Activated CD8-positive, alpha-beta T cell treated with anti-CD3 and anti-CD28 coated beads, Interleukin-2, amount 10 ng/mL, durations not matched to agents 7 days and 5 days (primary cell): ENCODE results near the gene TSPAN9. TPM values are rescaled to one million over a fixed set of nuclear protein-coding genes. Genes with fewer than 3 reads are reported as not detected.

ENCODE experiments used
- ATAC-seq: fragments of 150-1000 bp; cut with Tn5 transposase; one replicate; pipeline ENCODE4 v1.10.0; 2021; ENCODE audit warnings: moderate library complexity
- CTCF ChIA-PET: fragments of 350-600 bp; sonication (Branson Sonifier 250); formaldehyde crosslinking; loops from one replicate; lab custom pipeline; 2021; ENCODE audit warnings: antibody characterized with exemption; lab: Charles Lee
- POLR2A ChIA-PET: fragments of 350-600 bp; sonication (Branson Sonifier 250); formaldehyde crosslinking; loops from one replicate; lab custom pipeline; 2021; ENCODE audit warnings: antibody characterized with exemption; lab: Charles Lee
- DNase-seq: peaks from one replicate; pipeline ENCODE4 v3.0.0-alpha.2; 2020
- H3K27ac Mint-ChIP-seq: one replicate; pipeline ENCODE4 v1.8.0; 2021; ENCODE audit warnings: mild to moderate bottlenecking, mixed read lengths
- H3K27me3 Mint-ChIP-seq: one replicate; pipeline ENCODE4 v1.8.0; 2021; ENCODE audit warnings: low read depth, mixed read lengths
- H3K36me3 Mint-ChIP-seq: one replicate; pipeline ENCODE4 v1.8.0; 2021; ENCODE audit warnings: low read depth, mixed read lengths
- H3K4me1 Mint-ChIP-seq: one replicate; pipeline ENCODE4 v1.8.0; 2021; ENCODE audit warnings: low read depth, mixed read lengths
- H3K4me3 Mint-ChIP-seq: one replicate; pipeline ENCODE4 v1.8.0; 2021; ENCODE audit warnings: mild to moderate bottlenecking, mixed read lengths
- H3K9me3 Mint-ChIP-seq: one replicate; pipeline ENCODE4 v1.8.0; 2022; ENCODE audit warnings: mixed read lengths; ENCODE audit not compliant: insufficient read depth
- total RNA-seq, 2 experiments: library from RNA; stranded (reverse); gene quantifications; one replicate each; pipeline ENCODE4 v1.2.3, GENCODE V29; 2021

TSPAN9 gene
- total RNA-seq, 2 experiments from 2014 or later, result not detected

DNA sequence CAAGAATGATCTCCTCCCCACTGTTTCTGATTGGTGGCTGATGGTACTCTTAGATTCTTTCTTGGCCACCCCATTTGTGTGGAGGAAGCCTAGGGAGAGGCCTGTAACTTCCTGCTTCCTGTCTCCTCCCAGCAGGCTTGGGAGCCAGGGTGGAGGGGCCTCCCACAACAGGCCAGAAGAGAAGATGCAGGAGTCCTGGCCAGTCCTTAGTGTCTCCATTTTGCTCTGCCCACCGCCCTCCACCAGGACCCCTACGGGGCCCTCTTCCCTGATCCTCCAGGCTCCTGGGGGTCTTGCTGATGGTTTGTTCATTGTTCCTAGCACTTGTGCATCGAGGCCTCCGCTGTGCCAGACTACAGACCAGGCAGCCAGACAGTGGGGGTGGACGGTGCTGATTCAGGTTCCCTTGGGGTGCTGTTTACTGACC is 6.8 kb downstream of the TSPAN9 start:
- DNase-seq (no peak), ATAC-seq (no peak)
- Mint-ChIP-seq H3K36me3 (no peaks in the 10 kb centered on the region), H3K9me3 (no peaks in the 10 kb centered on the region), H3K27me3 (peaks cover 3% of the 10 kb centered on the region), H3K4me3 (no peak overlapping the region), H3K4me1 (peaks cover 4% of the 10 kb centered on the region), H3K27ac (no peak overlapping the region)
- POLR2A ChIA-PET, result no interaction called here
- CTCF ChIA-PET, result interaction anchor here (2.9 kb wide), 1 partner anchor 11 kb away, joined by 9 read pairs; no protein-coding TSS in a partner anchor

DNA sequence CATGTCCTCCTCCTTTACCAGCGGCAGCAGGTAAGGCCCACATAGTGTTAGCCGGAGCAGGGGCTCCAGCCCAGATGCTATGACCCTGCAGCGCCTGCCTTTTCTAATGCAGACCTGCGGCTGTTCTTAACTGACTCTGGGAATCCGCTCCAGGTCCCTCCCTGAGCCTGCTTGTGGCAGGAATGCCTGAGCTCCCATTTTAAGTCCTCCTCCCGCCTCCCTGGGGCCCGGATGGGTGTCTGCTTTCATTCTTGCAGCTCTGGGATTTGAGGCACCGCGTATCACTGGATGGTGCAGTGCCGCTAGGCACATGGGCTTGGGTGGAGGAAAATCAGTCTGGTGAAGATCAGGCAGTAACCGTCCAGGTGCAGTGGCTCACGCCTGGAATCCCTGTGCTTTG is 7.6 kb downstream of the TSPAN9 start:
- no peak for ATAC-seq
- Mint-ChIP-seq H3K9me3 (no peaks in the 10 kb centered on the region), H3K4me3 (no peak overlapping the region), H3K27me3 (peaks cover 3% of the 10 kb centered on the region), H3K27ac (no peak overlapping the region), H3K36me3 (no peaks in the 10 kb centered on the region), H3K4me1 (peaks cover 4% of the 10 kb centered on the region)
- CTCF ChIA-PET, result no interaction called here
- no peak for DNase-seq
- POLR2A ChIA-PET, result no interaction called here

DNA sequence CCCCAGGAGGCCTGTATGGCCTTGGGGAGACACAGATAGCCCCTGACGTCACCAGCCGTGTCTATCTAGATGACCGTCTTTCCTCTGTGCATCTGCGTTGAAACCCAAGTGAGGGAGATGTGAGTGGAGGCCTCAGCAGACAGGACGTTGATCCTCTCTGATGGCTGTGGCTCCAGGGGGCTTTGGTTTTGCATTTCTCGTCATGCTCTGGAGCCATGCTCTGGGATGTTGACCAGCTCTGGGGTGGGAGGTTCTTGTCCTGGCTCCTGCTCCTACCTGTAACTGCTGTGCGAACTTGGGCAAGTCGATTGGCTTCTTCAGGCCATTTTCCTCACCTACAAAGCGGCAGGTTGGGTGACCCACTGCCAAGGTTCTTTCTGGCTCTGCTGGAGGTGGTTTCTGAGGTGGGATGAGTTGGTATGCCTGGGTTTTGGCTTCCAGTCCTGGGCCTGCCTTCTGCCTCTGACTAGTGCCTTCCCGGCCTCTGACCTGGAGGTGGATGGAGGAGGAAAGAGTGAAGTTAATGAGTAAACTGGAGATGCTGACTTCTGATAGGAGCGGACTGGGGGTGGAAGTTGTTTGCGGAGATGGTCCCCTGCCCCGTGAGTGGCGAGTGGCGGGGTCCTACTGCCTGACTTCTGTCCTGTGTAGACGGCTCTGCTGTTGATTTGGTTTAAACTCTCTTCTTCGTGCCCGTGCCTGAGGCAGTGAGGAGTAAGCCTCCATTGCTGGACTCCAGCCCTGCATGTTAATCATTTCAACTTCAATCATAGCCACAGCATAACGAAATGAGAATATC is 8.4 kb downstream of the TSPAN9 start:
- peaks cover 4% of the 10 kb centered on the region for H3K4me1 Mint-ChIP-seq
- no peak overlapping the region for H3K4me3 Mint-ChIP-seq
- POLR2A ChIA-PET, result no interaction called here
- no peak overlapping the region for H3K27ac Mint-ChIP-seq
- H3K27me3 Mint-ChIP-seq, result peaks cover 3% of the 10 kb centered on the region
- ATAC-seq (no peak), DNase-seq (no peak)
- H3K36me3 Mint-ChIP-seq, result no peaks in the 10 kb centered on the region
- CTCF ChIA-PET, result interaction anchor here (1.2 kb wide), 1 partner anchor 12 kb away, joined by 4 read pairs; no protein-coding TSS in a partner anchor
- no peaks in the 10 kb centered on the region for H3K9me3 Mint-ChIP-seq

DNA sequence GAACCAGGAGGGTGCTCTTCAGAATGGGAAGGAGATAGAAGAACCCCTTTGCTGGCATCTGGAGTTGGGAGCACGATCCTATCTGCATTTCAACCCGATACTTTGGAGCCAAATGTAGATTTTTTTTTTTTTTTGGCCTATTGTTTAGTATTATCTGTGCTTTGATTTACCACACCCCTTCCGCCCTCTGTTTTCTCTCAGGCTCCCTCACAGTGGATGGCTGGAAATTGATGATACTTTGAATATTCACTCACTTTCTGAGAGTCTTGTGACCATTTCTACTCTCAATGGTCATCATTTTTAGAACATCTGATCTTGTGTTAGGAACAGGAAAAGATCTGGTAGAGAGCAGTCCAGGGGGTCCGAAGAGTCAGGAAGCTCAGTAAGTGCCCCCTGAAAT is 9.0 kb downstream of the TSPAN9 start:
- no peaks in the 10 kb centered on the region for H3K36me3 Mint-ChIP-seq
- peaks cover 3% of the 10 kb centered on the region for H3K27me3 Mint-ChIP-seq
- DNase-seq (no peak), ATAC-seq (no peak)
- H3K4me1 Mint-ChIP-seq, result peaks cover 4% of the 10 kb centered on the region
- no peaks in the 10 kb centered on the region for H3K9me3 Mint-ChIP-seq
- H3K27ac Mint-ChIP-seq, result no peak overlapping the region
- H3K4me3 Mint-ChIP-seq, result no peak overlapping the region
- CTCF ChIA-PET, result interaction anchor here (1.2 kb wide), 1 partner anchor 13 kb away, joined by 4 read pairs; no protein-coding TSS in a partner anchor
- POLR2A ChIA-PET, result no interaction called here

DNA sequence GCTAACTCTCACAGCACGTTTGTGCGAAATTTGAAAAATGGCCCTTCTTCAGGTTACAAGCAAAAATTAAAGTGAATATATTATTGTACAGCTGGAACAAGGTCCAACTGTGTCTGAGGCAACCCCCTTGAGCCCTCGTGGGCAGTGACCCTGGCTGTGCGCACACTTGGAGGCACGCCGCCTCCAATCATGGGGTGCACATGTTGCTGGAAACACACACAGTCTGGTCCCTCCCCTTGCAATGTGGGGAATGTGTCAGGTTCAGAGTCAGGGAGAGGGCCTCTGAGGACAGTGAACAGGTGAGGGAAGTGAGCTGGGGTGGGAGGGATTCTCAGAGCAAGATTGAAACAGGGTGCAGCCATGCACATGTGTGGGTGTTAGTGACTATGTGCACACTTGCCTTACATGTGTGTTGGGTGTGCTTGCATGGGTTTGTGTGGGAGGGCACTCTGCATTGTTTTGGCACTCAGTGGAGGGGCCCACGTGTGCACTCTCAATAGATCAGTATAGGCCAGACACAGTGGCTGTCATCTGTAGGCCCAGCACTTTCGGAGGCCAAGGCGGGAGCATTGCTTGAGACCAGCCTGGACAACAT is 9.6 kb downstream of the TSPAN9 start:
- ChIA-PET POLR2A (no interaction called here), CTCF (interaction anchor here (1.2 kb wide), 1 partner anchor 13 kb away, joined by 4 read pairs; no protein-coding TSS in a partner anchor)
- DNase-seq (no peak), ATAC-seq (no peak)
- Mint-ChIP-seq H3K4me3 (no peak overlapping the region), H3K27me3 (peaks cover 3% of the 10 kb centered on the region), H3K36me3 (no peaks in the 10 kb centered on the region), H3K27ac (no peak overlapping the region), H3K9me3 (no peaks in the 10 kb centered on the region), H3K4me1 (peaks cover 4% of the 10 kb centered on the region)

DNA sequence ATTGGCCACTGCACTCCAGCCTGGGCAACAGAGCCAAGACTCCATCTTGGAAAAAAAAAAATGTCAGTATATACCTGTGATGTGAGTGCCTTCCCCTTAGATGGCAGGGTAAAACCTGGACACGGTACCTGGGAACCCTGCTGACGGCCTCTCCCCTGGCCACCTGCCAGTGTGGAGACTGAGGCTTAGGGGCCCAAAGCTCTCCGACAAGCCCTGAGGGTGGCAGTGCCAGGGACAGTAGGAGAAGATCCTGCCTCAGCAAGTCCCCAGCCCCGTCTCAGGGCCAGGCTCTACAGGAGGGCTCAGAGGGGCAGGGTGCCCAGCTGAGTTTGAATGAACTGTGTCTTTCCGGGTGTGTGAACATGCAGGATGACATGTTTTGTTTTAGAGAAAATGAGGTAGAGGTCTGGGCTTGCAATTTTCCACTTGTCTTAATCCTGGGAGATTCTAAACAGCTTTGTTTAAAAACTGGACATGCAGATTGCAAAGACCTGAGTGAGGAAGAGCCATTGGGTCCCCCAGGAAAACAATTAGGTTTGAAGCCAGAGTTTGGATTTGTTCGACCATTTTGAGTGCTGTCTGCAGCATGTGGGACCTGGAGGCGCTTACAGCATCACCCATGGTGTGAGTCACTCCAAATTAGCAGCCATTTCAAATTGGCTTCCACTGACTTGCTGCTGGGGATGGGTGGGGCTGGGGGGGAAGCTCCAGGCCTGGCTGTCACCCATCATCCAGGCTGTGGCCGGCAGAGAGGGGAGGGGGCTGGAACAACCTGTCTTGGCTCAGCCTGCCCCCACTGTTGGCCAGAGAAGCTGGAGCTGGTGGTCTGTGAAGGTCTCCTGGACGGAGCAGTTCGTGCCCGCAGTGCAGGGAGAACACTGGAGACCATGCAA is 10.8 kb downstream of the TSPAN9 start:
- ChIA-PET CTCF (no interaction called here), POLR2A (no interaction called here)
- Mint-ChIP-seq H3K36me3 (no peaks in the 10 kb centered on the region), H3K27me3 (no peaks in the 10 kb centered on the region), H3K9me3 (no peaks in the 10 kb centered on the region), H3K27ac (no peak overlapping the region), H3K4me3 (no peak overlapping the region), H3K4me1 (peaks cover 4% of the 10 kb centered on the region)
- ATAC-seq (no peak), DNase-seq (no peak)

DNA sequence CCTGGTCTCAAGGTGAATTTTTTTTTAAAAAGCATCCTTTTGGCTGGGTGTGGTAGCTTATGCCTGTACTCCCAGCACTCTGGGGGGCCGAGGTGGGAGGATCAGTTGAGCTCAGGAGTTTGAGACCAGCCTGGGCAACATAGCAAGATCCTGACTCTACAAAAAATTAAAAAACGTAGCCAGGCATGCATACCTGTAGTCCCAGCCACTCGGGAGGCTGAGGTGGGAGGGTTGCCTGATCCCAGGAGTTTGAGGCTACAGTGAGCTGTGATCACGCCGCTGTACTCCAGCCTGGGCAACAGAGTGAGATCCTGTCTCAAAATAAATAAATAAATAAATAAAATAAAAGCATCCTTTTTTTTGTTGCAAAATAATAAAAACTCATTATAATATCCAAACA is 12.4 kb downstream of the TSPAN9 start:
- Mint-ChIP-seq H3K27me3 (no peaks in the 10 kb centered on the region), H3K27ac (no peak overlapping the region), H3K4me3 (no peak overlapping the region), H3K36me3 (no peaks in the 10 kb centered on the region), H3K4me1 (no peaks in the 10 kb centered on the region), H3K9me3 (no peaks in the 10 kb centered on the region)
- ATAC-seq (no peak), DNase-seq (no peak)
- ChIA-PET CTCF (no interaction called here), POLR2A (no interaction called here)

DNA sequence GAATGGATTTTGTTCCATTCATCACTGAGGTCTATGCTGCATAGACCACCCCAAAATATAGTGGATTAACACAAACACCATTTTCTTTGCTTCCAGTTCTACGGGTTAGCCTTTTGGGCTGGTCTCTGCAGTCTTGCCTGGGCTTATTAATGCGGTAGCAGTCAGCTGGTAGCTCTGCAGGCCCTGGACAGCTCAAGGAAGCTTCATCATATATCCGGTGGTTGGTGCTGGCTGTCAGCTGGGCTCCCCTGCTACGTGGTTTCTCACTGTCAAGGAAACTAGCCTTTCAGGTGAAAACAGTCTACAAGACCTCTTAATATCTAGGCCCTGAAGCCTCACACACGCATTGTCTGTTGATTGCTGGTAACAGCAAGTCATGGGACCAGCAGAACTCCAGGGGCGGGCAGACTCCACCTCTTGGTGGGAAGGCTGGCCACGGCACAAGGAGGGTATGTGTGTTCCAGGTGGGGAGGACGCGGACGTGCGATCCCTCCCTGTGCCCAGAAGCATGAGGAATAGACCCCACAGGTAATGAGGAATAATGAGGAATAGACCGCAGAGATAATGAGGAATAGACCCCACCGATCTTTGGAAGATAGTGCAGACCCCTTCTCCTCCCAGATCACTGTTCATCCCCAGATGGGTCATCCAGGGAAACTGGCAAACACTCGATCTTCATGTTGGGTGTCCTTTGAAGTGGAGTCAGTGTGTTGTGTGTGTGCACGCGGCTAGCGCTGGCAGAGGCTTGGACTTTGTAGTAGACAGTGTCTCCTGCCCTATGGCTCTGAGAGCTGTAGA is 13.3 kb downstream of the TSPAN9 start:
- POLR2A ChIA-PET, result no interaction called here
- CTCF ChIA-PET, result interaction anchor here (1.5 kb wide), 1 partner anchor 210 kb away, joined by 4 read pairs; no protein-coding TSS in a partner anchor
- Mint-ChIP-seq H3K4me3 (no peak overlapping the region), H3K36me3 (no peaks in the 10 kb centered on the region), H3K27me3 (no peaks in the 10 kb centered on the region), H3K9me3 (no peaks in the 10 kb centered on the region), H3K4me1 (no peaks in the 10 kb centered on the region), H3K27ac (no peak overlapping the region)
- DNase-seq, result no peak
- no peak for ATAC-seq

DNA sequence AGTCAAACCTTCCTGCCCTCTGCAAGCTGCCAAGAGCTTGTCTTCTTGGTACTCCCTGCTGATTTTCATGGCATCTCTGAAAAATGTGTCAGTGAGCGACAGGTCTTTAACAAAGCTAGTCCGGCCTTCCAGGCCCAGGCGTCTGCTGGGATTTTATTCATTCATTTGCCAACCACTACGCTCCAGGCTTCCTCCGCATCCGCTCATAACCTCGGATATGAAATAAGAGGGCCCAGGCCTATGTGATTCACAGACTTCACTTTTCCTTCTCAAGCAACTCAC is 13.8 kb downstream of the TSPAN9 start:
- POLR2A ChIA-PET, result no interaction called here
- Mint-ChIP-seq H3K4me1 (no peaks in the 10 kb centered on the region), H3K9me3 (no peaks in the 10 kb centered on the region), H3K36me3 (no peaks in the 10 kb centered on the region), H3K4me3 (no peak overlapping the region), H3K27ac (no peak overlapping the region), H3K27me3 (no peaks in the 10 kb centered on the region)
- DNase-seq (no peak), ATAC-seq (no peak)
- CTCF ChIA-PET, result interaction anchor here (1.5 kb wide), 1 partner anchor 209 kb away, joined by 4 read pairs; no protein-coding TSS in a partner anchor

DNA sequence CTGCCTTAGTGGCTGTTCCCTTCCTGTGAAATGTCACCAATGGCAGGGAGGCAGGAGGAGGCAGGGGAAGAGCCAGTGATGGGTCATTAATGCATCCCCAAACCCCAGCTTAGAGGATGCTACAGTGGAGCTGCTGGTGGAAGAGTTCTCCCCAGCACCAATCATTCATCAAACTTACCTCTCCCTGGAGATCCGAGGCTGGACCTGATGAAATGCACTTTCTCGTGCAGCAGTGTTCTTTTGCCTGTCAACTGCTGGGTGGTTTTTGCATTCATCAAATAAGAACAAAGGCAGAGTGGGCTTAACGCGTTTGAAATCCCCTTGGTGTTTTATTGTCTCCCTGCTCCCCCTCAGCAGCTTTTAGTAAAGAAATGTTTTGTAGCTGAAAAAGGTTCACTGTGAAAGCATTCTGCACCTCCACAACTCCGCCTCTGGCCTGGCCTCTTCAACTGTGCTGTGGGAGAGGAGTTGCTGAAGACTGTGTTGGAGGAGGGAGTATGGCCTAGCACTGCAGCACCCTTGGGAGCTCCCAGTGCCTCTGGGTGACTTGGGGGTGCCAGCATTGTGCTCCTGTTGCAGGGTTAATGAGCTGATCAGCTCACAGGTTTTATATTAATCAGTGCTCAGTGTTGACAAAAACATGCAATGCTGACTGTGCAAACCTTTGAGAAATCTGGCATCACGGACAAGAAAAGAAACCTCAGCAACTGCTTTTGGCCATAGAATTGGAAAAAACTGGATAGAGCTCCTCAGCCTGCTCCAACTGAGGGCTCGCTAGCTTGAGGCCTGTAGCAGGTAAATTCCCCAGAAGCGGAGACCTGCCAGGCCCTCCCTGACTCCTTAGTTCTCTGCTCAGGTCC is 14.4 kb downstream of the TSPAN9 start:
- Mint-ChIP-seq H3K4me1 (no peaks in the 10 kb centered on the region), H3K4me3 (no peak overlapping the region), H3K36me3 (no peaks in the 10 kb centered on the region), H3K27ac (no peak overlapping the region), H3K27me3 (no peaks in the 10 kb centered on the region), H3K9me3 (no peaks in the 10 kb centered on the region)
- DNase-seq (no peak), ATAC-seq (no peak)
- POLR2A ChIA-PET, result no interaction called here
- CTCF ChIA-PET, result interaction anchor here (1.1 to 1.5 kb wide), 2 partner anchors 21 to 208 kb away, joined by 3 to 4 read pairs; no protein-coding TSS in a partner anchor
